Thyroid gland (tissue), 4 donors: ENCODE results near the gene METTL25. TPM values are rescaled to one million over a fixed set of nuclear protein-coding genes. Genes with fewer than 3 reads are reported as not detected.
A peak's percentile ranks its signal among the peaks of the same experiment; 100 is the strongest.
"Not testable (repeated sequence)": the region's sequence is repeated elsewhere in the genome, so short reads cannot be mapped to it uniquely, and the experiment has no call there.

ENCODE experiments used
- DNase-seq, 2 donors: peaks; one replicate each; pipeline ENCODE4 v3.0.0-alpha.2; 2019
- H3K27ac ChIP-seq, 3 donors: fragments of 200-600 bp; sonication (generic); 1 replicate in 2 of 3; 2 replicates in 1 of 3; pipeline ENCODE4 v1.5.1; 2016 to 2019; ENCODE audit warnings: mild to moderate bottlenecking in 1 of 3, moderate library complexity in 1 of 3
- H3K27me3 ChIP-seq: fragments of 200-600 bp; sonication (generic); one replicate; pipeline ENCODE4 v1.5.1; 2019
- H3K36me3 ChIP-seq, 2 donors: fragments of 200-600 bp; sonication (generic); one replicate each; pipeline ENCODE4 v1.5.1; 2016 to 2019
- H3K4me1 ChIP-seq, 2 donors: fragments of 200-600 bp; sonication (generic); one replicate each; pipeline ENCODE4 v1.5.1; 2017 to 2019
- H3K4me3 ChIP-seq, 3 donors: fragments of 200-600 bp; sonication (generic); replicated peaks in 1 of 3; 1 replicate in 2 of 3; 2 replicates in 1 of 3; pipeline ENCODE4 v1.5.1; 2016; ENCODE audit warnings: mild to moderate bottlenecking in 1 of 3
- H3K9me3 ChIP-seq: fragments of 200-600 bp; sonication (generic); one replicate; pipeline ENCODE4 v1.5.1; 2017
- POLR2A ChIP-seq, 2 donors: fragments of 450-650 bp; IDR thresholded peaks; one replicate each; pipeline ENCODE4 v1.6.1; 2017; ENCODE audit warnings: antibody characterized with exemption in 2 of 2, mild to moderate bottlenecking in 2 of 2, moderate library complexity in 1 of 2
- WGBS, 2 donors: methylation state at CpG; one replicate each; pipeline ENCODE4 v1.1.5; 2017; 5-methylcytosine and 5-hydroxymethylcytosine counted together
- intact Hi-C: fragments of 100-400 bp; cut with DNase I; formaldehyde crosslinking; loops from one replicate; pipeline ENCODE4 v1.15.1; 2023
- total RNA-seq, 4 donors: library from RNA; depleted of rRNA; stranded (reverse); fragments of >200 nt; gene quantifications; one replicate each; pipeline ENCODE4 v1.2.3, GENCODE V29; 2016
- TF ChIP-seq, protein P1 (sequence below), 6 experiments: fragments of 200-600 bp in 3 of 6; fragments of 450-650 bp in 3 of 6; sonication (generic) in 3 of 6; IDR thresholded peaks; one replicate each; pipeline ENCODE4 v1.5.1; 2016 to 2019; ENCODE audit warnings: antibody characterized with exemption in 6 of 6, mild to moderate bottlenecking in 2 of 6, inconsistent platforms in 1 of 6, moderate library complexity in 1 of 6

The METTL25 gene
- total RNA-seq, 4 donors from 2014 or later = 40.2 to 58.4 (median 49.3) TPM

DNA sequence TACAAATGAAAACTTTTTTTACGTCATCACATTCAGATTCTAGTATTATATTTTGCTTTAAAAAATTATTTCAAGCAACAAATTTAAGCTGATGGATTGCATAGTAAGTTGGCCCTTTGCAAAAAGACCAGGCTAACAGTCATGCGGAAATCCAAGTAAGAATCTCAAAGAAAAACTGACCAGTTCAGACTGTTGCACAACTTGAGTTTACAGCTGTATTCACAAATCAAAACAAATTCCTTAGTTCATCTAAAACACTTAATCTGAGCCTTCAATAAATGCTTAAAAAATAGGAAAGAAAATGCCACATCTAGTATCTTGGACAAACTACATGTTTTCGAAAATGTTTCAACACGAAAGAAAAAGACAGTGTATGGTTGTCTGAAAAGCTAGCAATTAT, 989 bp upstream of the METTL25 start:
- Histone ChIP-seq H3K9me3 (no peaks in the 10 kb centered on the region), H3K27ac (peak overlapping the region in 2 of 3 donors; percentile 98 to 99), H3K36me3 (peaks cover 18 to 31% of the 10 kb centered on the region in 2 donors), H3K4me1 (peaks cover 23 to 31% of the 10 kb centered on the region in 2 donors), H3K27me3 (no peaks in the 10 kb centered on the region), H3K4me3 (peak overlapping the region in 2 of 3 donors; percentile 45 to 86)
- intact Hi-C loops = no loop called here
- no peak for DNase-seq
- TF ChIP-seq, protein P1, sequence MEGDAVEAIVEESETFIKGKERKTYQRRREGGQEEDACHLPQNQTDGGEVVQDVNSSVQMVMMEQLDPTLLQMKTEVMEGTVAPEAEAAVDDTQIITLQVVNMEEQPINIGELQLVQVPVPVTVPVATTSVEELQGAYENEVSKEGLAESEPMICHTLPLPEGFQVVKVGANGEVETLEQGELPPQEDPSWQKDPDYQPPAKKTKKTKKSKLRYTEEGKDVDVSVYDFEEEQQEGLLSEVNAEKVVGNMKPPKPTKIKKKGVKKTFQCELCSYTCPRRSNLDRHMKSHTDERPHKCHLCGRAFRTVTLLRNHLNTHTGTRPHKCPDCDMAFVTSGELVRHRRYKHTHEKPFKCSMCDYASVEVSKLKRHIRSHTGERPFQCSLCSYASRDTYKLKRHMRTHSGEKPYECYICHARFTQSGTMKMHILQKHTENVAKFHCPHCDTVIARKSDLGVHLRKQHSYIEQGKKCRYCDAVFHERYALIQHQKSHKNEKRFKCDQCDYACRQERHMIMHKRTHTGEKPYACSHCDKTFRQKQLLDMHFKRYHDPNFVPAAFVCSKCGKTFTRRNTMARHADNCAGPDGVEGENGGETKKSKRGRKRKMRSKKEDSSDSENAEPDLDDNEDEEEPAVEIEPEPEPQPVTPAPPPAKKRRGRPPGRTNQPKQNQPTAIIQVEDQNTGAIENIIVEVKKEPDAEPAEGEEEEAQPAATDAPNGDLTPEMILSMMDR (IDR thresholded peaks at IDR 0.05) = no peak
- no peak for TF ChIP-seq POLR2A (IDR thresholded peaks at IDR 0.05)
- 44 to 45% methylated on average over 4 of the region's 4 CpGs for WGBS, 2 donors

DNA sequence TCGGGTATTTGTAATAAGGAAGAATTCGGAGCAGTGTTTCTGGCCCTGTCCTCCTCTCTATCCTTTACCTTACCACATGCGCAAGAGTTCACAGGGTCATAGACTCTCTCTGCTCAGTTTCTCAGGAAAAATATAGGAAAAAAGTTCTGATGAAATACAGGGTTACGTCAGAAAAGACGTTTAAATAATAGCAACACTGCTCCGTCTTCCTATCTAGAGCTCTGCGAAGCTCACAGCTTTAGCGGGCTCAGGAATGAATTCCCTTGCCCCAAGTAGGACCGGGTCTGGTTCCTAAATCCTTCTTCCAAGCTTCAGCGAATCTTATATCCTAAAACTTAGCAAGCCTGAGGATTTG, 507 bp upstream of the METTL25 start:
- no peak for TF ChIP-seq POLR2A (IDR thresholded peaks at IDR 0.05)
- TF ChIP-seq, protein P1 (IDR thresholded peaks at IDR 0.05) = no peak
- peak overlapping the region; percentile 45 to 86 (median 66) for H3K4me3 ChIP-seq
- H3K27me3 ChIP-seq = no peaks in the 10 kb centered on the region
- peaks cover 23 to 31% of the 10 kb centered on the region in 2 donors for H3K4me1 ChIP-seq
- WGBS, 2 donors = 1% methylated on average over 10 of the region's 10 CpGs
- H3K36me3 ChIP-seq = peaks cover 17 to 26% of the 10 kb centered on the region in 2 donors
- no peak for DNase-seq
- no peaks in the 10 kb centered on the region for H3K9me3 ChIP-seq
- intact Hi-C loops = no loop called here
- peak overlapping the region; percentile 92 to 99 (median 98) for H3K27ac ChIP-seq

DNA sequence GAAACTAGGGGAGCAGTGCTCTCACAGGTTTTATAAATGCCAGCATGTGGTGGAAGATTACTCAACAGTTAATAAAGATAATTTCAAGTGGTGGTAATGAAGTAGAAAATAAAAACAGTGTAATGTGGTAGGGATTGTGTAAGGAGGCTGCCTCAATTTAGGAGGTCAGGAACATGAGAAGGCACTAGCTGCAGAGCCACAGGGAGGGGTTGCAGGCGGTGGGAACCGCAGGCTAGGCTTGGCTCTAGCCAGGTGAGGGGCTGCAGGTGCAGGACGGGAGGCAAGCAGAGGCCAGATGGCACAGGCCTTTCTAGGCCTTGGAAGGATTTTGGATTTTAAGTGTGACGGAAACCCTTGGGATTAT, 768 bp downstream of the METTL25 start:
- TF ChIP-seq, protein P1 (IDR thresholded peaks at IDR 0.05) = no peak
- no peak for TF ChIP-seq POLR2A (IDR thresholded peaks at IDR 0.05)
- H3K4me1 ChIP-seq = peaks cover 23 to 31% of the 10 kb centered on the region in 2 donors
- no peaks in the 10 kb centered on the region for H3K27me3 ChIP-seq
- H3K27ac ChIP-seq = peak overlapping the region in 2 of 3 donors; percentile 98 to 99
- peak; percentile 6 to 24 for DNase-seq
- H3K4me3 ChIP-seq = peak overlapping the region; percentile 54 to 86 (median 66)
- no peaks in the 10 kb centered on the region for H3K9me3 ChIP-seq
- WGBS, 2 donors = 7 to 12% methylated on average over 4 of the region's 4 CpGs
- peaks cover 4 to 15% of the 10 kb centered on the region in 2 donors for H3K36me3 ChIP-seq
- intact Hi-C loops = no loop called here

DNA sequence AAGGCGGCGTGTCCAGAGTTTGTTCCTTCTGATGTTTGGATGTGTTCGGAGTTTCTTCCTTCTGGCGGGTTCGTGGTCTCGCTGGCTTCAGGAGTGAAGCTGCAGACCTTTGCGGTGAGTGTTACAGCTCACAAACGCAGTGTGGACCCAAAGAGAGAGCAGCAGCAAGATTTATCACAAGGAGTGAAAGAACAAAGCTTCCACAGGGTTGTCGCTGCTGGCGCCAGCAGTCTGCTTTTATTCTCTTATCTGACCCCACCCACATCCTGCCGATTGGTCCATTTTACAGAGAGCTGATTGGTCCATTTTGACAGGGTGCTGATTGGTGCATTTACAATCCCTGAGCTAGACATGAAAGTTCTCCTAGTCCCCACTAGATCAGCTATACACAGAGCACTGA, 2.5 kb downstream of the METTL25 start:
- intact Hi-C loops, H3K27me3 ChIP-seq, DNase-seq, H3K9me3 ChIP-seq, H3K36me3 ChIP-seq, H3K4me3 ChIP-seq, H3K27ac ChIP-seq: not testable (repeated sequence)
- WGBS, 2 donors = 93 to 99% methylated on average over 11 of the region's 11 CpGs
- H3K4me1 ChIP-seq = peaks cover 23 to 31% of the 10 kb centered on the region in 2 donors

DNA sequence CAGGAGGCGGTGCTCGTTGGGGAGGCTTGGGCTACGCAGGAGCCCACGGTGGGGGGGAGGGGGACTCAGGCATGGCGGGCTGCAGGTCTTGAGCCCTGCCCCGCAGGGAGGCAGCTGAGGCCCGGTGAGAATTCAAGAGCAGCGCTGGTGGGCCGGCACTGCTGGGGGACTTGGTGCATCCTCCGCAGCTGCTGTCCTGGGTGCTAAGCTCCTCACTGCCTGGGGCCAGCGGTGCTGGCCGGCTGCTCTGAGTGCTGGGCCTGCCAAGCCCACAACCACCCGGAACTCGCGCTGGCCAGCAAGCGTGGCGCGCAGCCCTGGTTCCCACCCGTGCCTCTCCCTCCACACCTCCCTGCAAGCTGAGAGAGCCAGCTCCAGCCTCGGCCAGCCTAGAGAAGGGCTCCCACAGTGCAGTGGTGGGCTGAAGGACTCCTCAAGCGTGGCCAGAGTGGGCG, 3.2 kb downstream of the METTL25 start:
- intact Hi-C loops = no loop called here
- H3K27me3 ChIP-seq = no peaks in the 10 kb centered on the region
- peaks cover 0 to 4% of the 10 kb centered on the region in 2 donors for H3K36me3 ChIP-seq
- no peak overlapping the region for H3K4me3 ChIP-seq
- WGBS, 2 donors = 80 to 89% methylated on average over 2 to 16 of the region's 22 CpGs
- no peak overlapping the region for H3K27ac ChIP-seq
- H3K9me3 ChIP-seq = no peaks in the 10 kb centered on the region
- no peak for TF ChIP-seq POLR2A (IDR thresholded peaks at IDR 0.05)
- TF ChIP-seq, protein P1 (IDR thresholded peaks at IDR 0.05) = no peak
- no peak for DNase-seq
- peaks cover 18 to 25% of the 10 kb centered on the region in 2 donors for H3K4me1 ChIP-seq

DNA sequence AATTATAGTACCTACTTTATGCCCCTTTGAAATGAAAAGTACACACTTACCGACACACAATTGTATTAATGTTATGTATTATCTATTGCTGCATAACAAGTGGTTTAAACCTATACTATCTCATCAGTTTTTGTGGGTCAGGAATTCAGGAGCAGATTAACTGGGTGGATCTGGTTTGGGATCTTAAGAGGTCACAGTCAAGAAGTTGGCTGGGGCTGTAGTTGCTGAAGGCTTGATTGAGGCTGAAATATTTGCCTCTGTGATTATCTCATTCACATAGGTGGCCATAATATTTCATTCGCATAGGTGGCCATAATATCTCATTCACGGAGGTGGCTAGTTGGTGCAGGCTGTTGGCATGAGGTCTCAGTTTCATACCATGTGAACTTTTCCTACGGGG, 5.7 kb downstream of the METTL25 start:
- no peaks in the 10 kb centered on the region for H3K9me3 ChIP-seq
- H3K4me3 ChIP-seq = no peak overlapping the region
- H3K4me1 ChIP-seq = peaks cover 13 to 14% of the 10 kb centered on the region in 2 donors
- no peaks in the 10 kb centered on the region for H3K36me3 ChIP-seq
- H3K27ac ChIP-seq = no peak overlapping the region
- 95 to 96% methylated on average over 4 of the region's 4 CpGs for WGBS, 2 donors
- no peaks in the 10 kb centered on the region for H3K27me3 ChIP-seq
- intact Hi-C loops = no loop called here
- TF ChIP-seq, protein P1 (IDR thresholded peaks at IDR 0.05) = no peak
- TF ChIP-seq POLR2A (IDR thresholded peaks at IDR 0.05) = no peak
- DNase-seq = no peak
